Colonic mucosa (tissue), 4 donors: ENCODE data around the gene TIGD4. TPM values are rescaled to one million over a fixed set of nuclear protein-coding genes. Genes with fewer than 3 reads are reported as not detected.

Experiments
- DNase-seq: peaks from one replicate; pipeline ENCODE4 v3.0.0-alpha.2; 2020
- H3K27ac ChIP-seq: fragments of 200-600 bp; one replicate; pipeline ENCODE4 v1.8.0; 2021
- H3K27me3 ChIP-seq: fragments of 200-600 bp; one replicate; pipeline ENCODE4 v1.8.0; 2021
- H3K36me3 ChIP-seq: fragments of 200-600 bp; one replicate; pipeline ENCODE4 v1.8.0; 2021
- H3K4me1 ChIP-seq: fragments of 200-600 bp; one replicate; pipeline ENCODE4 v1.8.0; 2021; ENCODE audit warnings: mild to moderate bottlenecking
- H3K4me3 ChIP-seq: fragments of 200-600 bp; one replicate; pipeline ENCODE4 v1.8.0; 2021
- H3K9ac ChIP-seq, 2 donors: one replicate each; pipeline ENCODE4 v1.7.0; 2013; ENCODE audit warnings: control low read depth in 2 of 2, low read depth in 2 of 2, low read length in 2 of 2
- H3K9me3 ChIP-seq: fragments of 200-600 bp; one replicate; pipeline ENCODE4 v1.8.0; 2021
- intact Hi-C: fragments of 100-400 bp; cut with DNase I; formaldehyde crosslinking; loops from one replicate; pipeline ENCODE4 v1.14.1; 2022
- total RNA-seq, 2 donors: library from RNA; stranded (reverse); fragmentation: NEBNext Ultra II Directional in 1 of 2; extraction: Animal tissue kit (Norgen Biotek cat#: 25700) in 1 of 2; gene quantifications; one replicate each; pipeline ENCODE4 v1.2.1, GENCODE V29; 2021
- TF ChIP-seq, protein P1 (sequence below): fragments of 200-600 bp; IDR thresholded peaks from one replicate; pipeline ENCODE4 v1.8.0; 2022; ENCODE audit warnings: antibody characterized with exemption, mild to moderate bottlenecking
- donor health status: healthy.
- donor health status: DM: no; HTN: no; CAD: no.
- donor health status: DM: no; HTN: no; CAD: no.

The TIGD4 gene
- total RNA-seq, 2 donors from 2014 or later, result 0.30 TPM; not detected in 1

- no peaks in the 10 kb centered on the region for H3K4me1 ChIP-seq
- TF ChIP-seq, protein P1, sequence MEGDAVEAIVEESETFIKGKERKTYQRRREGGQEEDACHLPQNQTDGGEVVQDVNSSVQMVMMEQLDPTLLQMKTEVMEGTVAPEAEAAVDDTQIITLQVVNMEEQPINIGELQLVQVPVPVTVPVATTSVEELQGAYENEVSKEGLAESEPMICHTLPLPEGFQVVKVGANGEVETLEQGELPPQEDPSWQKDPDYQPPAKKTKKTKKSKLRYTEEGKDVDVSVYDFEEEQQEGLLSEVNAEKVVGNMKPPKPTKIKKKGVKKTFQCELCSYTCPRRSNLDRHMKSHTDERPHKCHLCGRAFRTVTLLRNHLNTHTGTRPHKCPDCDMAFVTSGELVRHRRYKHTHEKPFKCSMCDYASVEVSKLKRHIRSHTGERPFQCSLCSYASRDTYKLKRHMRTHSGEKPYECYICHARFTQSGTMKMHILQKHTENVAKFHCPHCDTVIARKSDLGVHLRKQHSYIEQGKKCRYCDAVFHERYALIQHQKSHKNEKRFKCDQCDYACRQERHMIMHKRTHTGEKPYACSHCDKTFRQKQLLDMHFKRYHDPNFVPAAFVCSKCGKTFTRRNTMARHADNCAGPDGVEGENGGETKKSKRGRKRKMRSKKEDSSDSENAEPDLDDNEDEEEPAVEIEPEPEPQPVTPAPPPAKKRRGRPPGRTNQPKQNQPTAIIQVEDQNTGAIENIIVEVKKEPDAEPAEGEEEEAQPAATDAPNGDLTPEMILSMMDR, result no peak
- intact Hi-C loops, result loop anchor here (5.0 kb wide), 2 partner anchors 237 to 332 kb away; no protein-coding TSS in a partner anchor
- H3K4me3 ChIP-seq, result no peak overlapping the region
- no peaks in the 10 kb centered on the region for H3K27me3 ChIP-seq
- no peaks in the 10 kb centered on the region for H3K36me3 ChIP-seq
- no peak for DNase-seq
- H3K9me3 ChIP-seq, result no peaks in the 10 kb centered on the region
- no peak overlapping the region for H3K27ac ChIP-seq
- H3K9ac ChIP-seq, result no peak overlapping the region
Observed at GRCh38 chr4:152738827-152739226, 40.7 kb downstream of the TIGD4 start.

GRCh38 chr4:152735906-152736305 is 43.6 kb downstream of the TIGD4 start:
- Histone ChIP-seq H3K36me3 (no peaks in the 10 kb centered on the region), H3K9me3 (no peaks in the 10 kb centered on the region), H3K27ac (no peak overlapping the region), H3K27me3 (no peaks in the 10 kb centered on the region), H3K4me3 (no peak overlapping the region), H3K4me1 (no peaks in the 10 kb centered on the region), H3K9ac (no peak overlapping the region)
- no peak for DNase-seq
- TF ChIP-seq, protein P1, result no peak
- intact Hi-C loops, result loop anchor here (5.0 kb wide), 2 partner anchors 234 to 329 kb away; no protein-coding TSS in a partner anchor

GRCh38 chr4:152735396-152735859 is 44.1 kb downstream of the TIGD4 start:
- Histone ChIP-seq H3K27me3 (no peaks in the 10 kb centered on the region), H3K36me3 (no peaks in the 10 kb centered on the region), H3K4me1 (no peaks in the 10 kb centered on the region), H3K27ac (no peak overlapping the region), H3K9ac (no peak overlapping the region), H3K9me3 (no peaks in the 10 kb centered on the region), H3K4me3 (no peak overlapping the region)
- intact Hi-C loops, result loop anchor here (5.0 kb wide), 2 partner anchors 233 to 328 kb away; no protein-coding TSS in a partner anchor
- DNase-seq, result no peak
- TF ChIP-seq, protein P1, result peak; percentile 54

DNA sequence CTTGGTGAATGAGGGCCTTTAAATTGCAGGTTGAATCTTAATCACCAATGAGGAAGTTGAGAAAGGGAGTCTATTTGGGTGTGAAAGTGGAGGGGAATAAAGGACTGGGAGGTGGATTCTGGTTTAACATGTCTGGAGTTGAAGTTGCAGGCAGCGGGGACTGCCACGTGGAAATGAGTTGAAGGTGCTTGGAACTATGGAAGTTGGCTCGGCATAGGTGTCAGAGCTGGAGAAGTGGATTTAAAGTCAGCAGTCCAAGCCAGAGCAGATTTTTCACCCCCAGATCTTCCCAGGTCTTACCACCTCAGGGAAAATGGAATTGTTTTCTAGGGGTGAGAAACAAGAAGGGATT is 44.9 kb downstream of the TIGD4 start:
- DNase-seq, result no peak
- intact Hi-C loops, result loop anchor here (5.0 kb wide), 3 partner anchors 87 to 327 kb away; no protein-coding TSS in a partner anchor
- no peak overlapping the region for H3K4me3 ChIP-seq
- no peaks in the 10 kb centered on the region for H3K27me3 ChIP-seq
- H3K9ac ChIP-seq, result no peak overlapping the region
- H3K27ac ChIP-seq, result no peak overlapping the region
- TF ChIP-seq, protein P1, result no peak
- no peaks in the 10 kb centered on the region for H3K9me3 ChIP-seq
- no peaks in the 10 kb centered on the region for H3K36me3 ChIP-seq
- H3K4me1 ChIP-seq, result no peaks in the 10 kb centered on the region

- TF ChIP-seq, protein P1, result no peak
- H3K27ac ChIP-seq, result no peak overlapping the region
- intact Hi-C loops, result loop anchor here (5.0 kb wide), 1 partner anchor 87 kb away; no protein-coding TSS in a partner anchor
- no peak for DNase-seq
- H3K4me3 ChIP-seq, result no peak overlapping the region
- no peak overlapping the region for H3K9ac ChIP-seq
- no peaks in the 10 kb centered on the region for H3K4me1 ChIP-seq
- no peaks in the 10 kb centered on the region for H3K27me3 ChIP-seq
- H3K9me3 ChIP-seq, result no peaks in the 10 kb centered on the region
- no peaks in the 10 kb centered on the region for H3K36me3 ChIP-seq
Observed at GRCh38 chr4:152734015-152734698, 45.4 kb downstream of the TIGD4 start.
